Naive thymus-derived CD4-positive, alpha-beta T cell (primary cell): ENCODE data around the gene MED9. TPM values are rescaled to one million over a fixed set of nuclear protein-coding genes. Genes with fewer than 3 reads are reported as not detected.

Experiments
- ATAC-seq: fragments of 150-1000 bp; cut with Tn5 transposase; 2 replicates; pipeline ENCODE4 v1.10.0; 2021; ENCODE audit warnings: mild to moderate bottlenecking, moderate library complexity
- CTCF ChIA-PET: fragments of 350-600 bp; sonication (Branson Sonifier 250); formaldehyde crosslinking; loops from one replicate; lab custom pipeline; 2021; ENCODE audit warnings: antibody characterized with exemption; lab: Charles Lee
- POLR2A ChIA-PET: fragments of 350-600 bp; sonication (Branson Sonifier 250); formaldehyde crosslinking; loops from one replicate; lab custom pipeline; 2021; ENCODE audit warnings: antibody characterized with exemption, inconsistent platforms; lab: Charles Lee
- DNase-seq, 9 donors: peaks; one replicate each; pipeline versions ENCODE4 v3.0.0 to v3.0.0-alpha.2; 2020 to 2022; ENCODE audit warnings: mixed read lengths in 1 of 9
- H3K27ac ChIP-seq: one replicate; pipeline ENCODE4 v1.7.0; 2013; ENCODE audit warnings: mild to moderate bottlenecking, low read depth, low read length, moderate library complexity
- H3K27me3 ChIP-seq, 2 donors: one replicate each; pipeline ENCODE4 v1.7.0; 2013; ENCODE audit warnings: low read length in 2 of 2, mild to moderate bottlenecking in 2 of 2, moderate library complexity in 2 of 2; ENCODE audit not compliant: control insufficient read depth in 2 of 2, insufficient read depth in 2 of 2
- H3K36me3 ChIP-seq, 3 experiments: 1 replicate in 2 of 3; 2 replicates in 1 of 3; pipeline ENCODE4 v1.7.0; 2013; ENCODE audit warnings: low read length in 3 of 3, mild to moderate bottlenecking in 3 of 3, moderate library complexity in 1 of 3; ENCODE audit not compliant: insufficient read depth in 3 of 3, control insufficient read depth in 2 of 3
- H3K4me1 ChIP-seq, 2 donors: one replicate each; pipeline ENCODE4 v1.7.0; 2013; ENCODE audit warnings: low read length in 2 of 2, mild to moderate bottlenecking in 2 of 2, moderate library complexity in 1 of 2; ENCODE audit not compliant: control insufficient read depth in 2 of 2, insufficient read depth in 2 of 2
- H3K4me3 ChIP-seq: 2 replicates; pipeline ENCODE4 v1.7.0; 2013; ENCODE audit warnings: mild to moderate bottlenecking, low read length
- H3K9me3 ChIP-seq, 3 experiments: 1 replicate in 2 of 3; 2 replicates in 1 of 3; pipeline ENCODE4 v1.7.0; 2013; ENCODE audit warnings: low read length in 3 of 3; ENCODE audit not compliant: control insufficient read depth in 2 of 3
- H3K27ac Mint-ChIP-seq, 9 donors: one replicate each; pipeline ENCODE4 v1.8.0; 2020 to 2022; ENCODE audit warnings: mixed read lengths in 9 of 9, mild to moderate bottlenecking in 8 of 9, moderate library complexity in 5 of 9, inconsistent platforms in 2 of 9
- H3K27me3 Mint-ChIP-seq, 5 donors: one replicate each; pipeline ENCODE4 v1.8.0; 2021 to 2022; ENCODE audit warnings: mixed read lengths in 5 of 5, mild to moderate bottlenecking in 1 of 5
- H3K36me3 Mint-ChIP-seq, 5 donors: one replicate each; pipeline ENCODE4 v1.8.0; 2020 to 2022; ENCODE audit warnings: mixed read lengths in 5 of 5, mild to moderate bottlenecking in 3 of 5, inconsistent platforms in 1 of 5
- H3K4me1 Mint-ChIP-seq, 7 donors: one replicate each; pipeline ENCODE4 v1.8.0; 2020 to 2022; ENCODE audit warnings: mixed read lengths in 7 of 7, mild to moderate bottlenecking in 3 of 7, inconsistent platforms in 1 of 7
- H3K4me3 Mint-ChIP-seq, 10 donors: one replicate each; pipeline ENCODE4 v1.8.0; 2020 to 2022; ENCODE audit warnings: mild to moderate bottlenecking in 10 of 10, mixed read lengths in 10 of 10, moderate library complexity in 6 of 10, inconsistent platforms in 2 of 10
- H3K9me3 Mint-ChIP-seq, 11 donors: one replicate each; pipeline ENCODE4 v1.8.0; 2020 to 2022; ENCODE audit warnings: mixed read lengths in 11 of 11, mild to moderate bottlenecking in 4 of 11, inconsistent platforms in 1 of 11, moderate library complexity in 1 of 11
- intact Hi-C, 2 donors: fragments of 100-400 bp; cut with micrococcal nuclease; formaldehyde crosslinking; loops; one replicate each; pipeline ENCODE4 v1.15.1; 2023
- polyA plus RNA-seq, 2 donors: library from polyadenylated mRNA; unstranded; fragments of 300-500 nt; fragmentation: Illumina TruSeq; gene quantifications; one replicate each; pipeline ENCODE4 v1.2.3, GENCODE V29; 2021
- total RNA-seq, 6 experiments: library from RNA in 5 of 6; stranded (reverse) in 5 of 6; gene quantifications; 1 replicate in 5 of 6; 2 replicates in 1 of 6; pipeline ENCODE4 v1.2.3 and lab custom pipeline; 2021 to 2026

MED9 gene
- total and polyA plus RNA-seq, 7 experiments from 2014 or later: 14.0 to 24.1 (median 17.2) TPM

GRCh38 chr17:17515934-17516930 lies 39.4 kb downstream of the MED9 start:
- DNase-seq (peak in 1 of 9 donors; percentile 3), ATAC-seq (no peak)
- Histone ChIP-seq H3K4me3 (no peak overlapping the region), H3K27me3 (no peaks in the 10 kb centered on the region), H3K9me3 (no peaks in the 10 kb centered on the region), H3K36me3 (no peaks in the 10 kb centered on the region), H3K4me1 (no peaks in the 10 kb centered on the region), H3K27ac (no peak overlapping the region)
- POLR2A ChIA-PET: interaction anchor here (0.6 kb wide), 1 partner anchor 43 kb away, joined by 5 read pairs; no protein-coding TSS in a partner anchor
- no peaks in the 10 kb centered on the region for H3K9me3 Mint-ChIP-seq
- H3K27me3 Mint-ChIP-seq: no peaks in the 10 kb centered on the region
- H3K36me3 Mint-ChIP-seq: peaks cover 0 to 5% (median 0%) of the 10 kb centered on the region in 5 donors
- peak overlapping the region in 2 of 9 donors; percentile 54 to 62 for H3K27ac Mint-ChIP-seq
- intact Hi-C loops: no loop called here
- H3K4me3 Mint-ChIP-seq: no peak overlapping the region
- H3K4me1 Mint-ChIP-seq: peaks cover 0 to 1% (median 0%) of the 10 kb centered on the region in 7 donors
- CTCF ChIA-PET: no interaction called here

GRCh38 chr17:17516941-17517720 lies 40.3 kb downstream of the MED9 start:
- no peaks in the 10 kb centered on the region for H3K27me3 Mint-ChIP-seq
- no peak overlapping the region for H3K4me3 ChIP-seq
- no peaks in the 10 kb centered on the region for H3K36me3 ChIP-seq
- no peaks in the 10 kb centered on the region for H3K9me3 ChIP-seq
- intact Hi-C loops: no loop called here
- no peak overlapping the region for H3K27ac ChIP-seq
- ATAC-seq (no peak), DNase-seq (peak in 1 of 9 donors; percentile 5)
- no peak overlapping the region for H3K4me3 Mint-ChIP-seq
- H3K4me1 Mint-ChIP-seq: peaks cover 0 to under 1% (median 0%) of the 10 kb centered on the region in 7 donors
- no peaks in the 10 kb centered on the region for H3K9me3 Mint-ChIP-seq
- ChIA-PET CTCF (no interaction called here), POLR2A (interaction anchor here (0.6 kb wide), 1 partner anchor 44 kb away, joined by 5 read pairs; no protein-coding TSS in a partner anchor)
- H3K4me1 ChIP-seq: no peaks in the 10 kb centered on the region
- peaks cover 0 to 8% (median 0%) of the 10 kb centered on the region in 5 donors for H3K36me3 Mint-ChIP-seq
- H3K27ac Mint-ChIP-seq: no peak overlapping the region
- H3K27me3 ChIP-seq: no peaks in the 10 kb centered on the region

- DNase-seq (no peak), ATAC-seq (no peak)
- H3K9me3 ChIP-seq: no peaks in the 10 kb centered on the region
- no peaks in the 10 kb centered on the region for H3K4me1 ChIP-seq
- H3K36me3 ChIP-seq: no peaks in the 10 kb centered on the region
- H3K9me3 Mint-ChIP-seq: no peaks in the 10 kb centered on the region
- no peak overlapping the region for H3K4me3 ChIP-seq
- POLR2A ChIA-PET: no interaction called here
- intact Hi-C loops: no loop called here
- H3K27me3 ChIP-seq: no peaks in the 10 kb centered on the region
- CTCF ChIA-PET: no interaction called here
- no peak overlapping the region for H3K27ac Mint-ChIP-seq
- H3K36me3 Mint-ChIP-seq: peaks cover 0 to 11% (median 0%) of the 10 kb centered on the region in 5 donors
- H3K4me3 Mint-ChIP-seq: no peak overlapping the region
- no peaks in the 10 kb centered on the region for H3K4me1 Mint-ChIP-seq
- H3K27me3 Mint-ChIP-seq: no peaks in the 10 kb centered on the region
- no peak overlapping the region for H3K27ac ChIP-seq
Measured at GRCh38 chr17:17518014-17518413, 41.2 kb downstream of the MED9 start.

DNA sequence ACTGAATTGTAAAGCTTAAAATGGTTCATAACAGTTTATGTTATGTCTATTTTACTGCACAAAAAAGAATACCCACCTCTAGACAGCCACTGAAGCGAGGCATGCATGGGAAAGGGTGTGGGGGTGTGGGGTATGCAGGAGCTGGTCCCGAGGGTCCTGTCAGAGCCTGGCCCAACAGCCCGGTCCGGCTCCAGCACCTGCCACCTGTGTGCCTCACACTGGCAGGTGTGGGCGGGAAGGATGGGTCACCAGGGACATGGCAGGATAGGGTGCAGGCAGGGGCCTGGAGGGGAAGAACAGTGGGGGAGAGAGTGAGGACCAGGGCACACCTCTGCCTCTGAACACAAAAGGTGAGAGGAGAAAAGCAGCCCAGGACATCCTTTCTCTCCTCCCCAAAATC lies 42.2 kb downstream of the MED9 start:
- Histone ChIP-seq H3K36me3 (no peaks in the 10 kb centered on the region), H3K27me3 (no peaks in the 10 kb centered on the region), H3K27ac (no peak overlapping the region), H3K4me3 (no peak overlapping the region), H3K4me1 (no peaks in the 10 kb centered on the region), H3K9me3 (no peaks in the 10 kb centered on the region)
- Mint-ChIP-seq H3K36me3 (peaks cover 0 to 11% (median 0%) of the 10 kb centered on the region in 5 donors), H3K4me3 (no peak overlapping the region), H3K27me3 (no peaks in the 10 kb centered on the region), H3K27ac (no peak overlapping the region), H3K4me1 (no peaks in the 10 kb centered on the region), H3K9me3 (no peaks in the 10 kb centered on the region)
- intact Hi-C loops: no loop called here
- ChIA-PET CTCF (no interaction called here), POLR2A (no interaction called here)
- DNase-seq: no peak
- ATAC-seq: no peak

DNA sequence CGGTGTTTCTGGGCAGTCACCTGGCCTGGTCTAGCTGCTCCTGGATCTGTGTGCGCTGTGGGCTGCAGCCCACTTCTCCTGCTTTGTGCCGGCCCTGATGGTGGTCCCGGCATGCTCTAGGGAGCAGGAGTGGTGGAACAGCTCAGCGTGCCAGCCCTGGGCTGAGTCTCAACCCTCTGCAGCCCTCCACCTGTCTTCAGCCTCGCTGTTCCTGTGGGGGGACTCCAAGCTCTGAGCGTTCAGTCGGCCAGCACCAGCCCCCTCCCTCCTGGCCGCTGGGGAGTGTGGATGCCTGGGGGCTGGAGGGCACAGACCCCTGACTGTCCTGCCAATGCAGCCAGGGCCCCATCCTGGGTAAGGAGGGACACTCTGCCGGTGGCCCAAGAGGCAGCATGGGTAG lies 43.1 kb downstream of the MED9 start:
- DNase-seq: peak in 1 of 9 donors; percentile 6
- no peaks in the 10 kb centered on the region for H3K4me1 Mint-ChIP-seq
- no peaks in the 10 kb centered on the region for H3K36me3 ChIP-seq
- H3K4me3 Mint-ChIP-seq: no peak overlapping the region
- no peak overlapping the region for H3K27ac ChIP-seq
- no peaks in the 10 kb centered on the region for H3K9me3 ChIP-seq
- H3K36me3 Mint-ChIP-seq: peaks cover 0 to 11% (median 0%) of the 10 kb centered on the region in 5 donors
- no peak for ATAC-seq
- H3K4me1 ChIP-seq: no peaks in the 10 kb centered on the region
- H3K9me3 Mint-ChIP-seq: no peaks in the 10 kb centered on the region
- no peaks in the 10 kb centered on the region for H3K27me3 Mint-ChIP-seq
- no peak overlapping the region for H3K27ac Mint-ChIP-seq
- ChIA-PET POLR2A (no interaction called here), CTCF (no interaction called here)
- H3K4me3 ChIP-seq: no peak overlapping the region
- H3K27me3 ChIP-seq: no peaks in the 10 kb centered on the region
- intact Hi-C loops: no loop called here

DNA sequence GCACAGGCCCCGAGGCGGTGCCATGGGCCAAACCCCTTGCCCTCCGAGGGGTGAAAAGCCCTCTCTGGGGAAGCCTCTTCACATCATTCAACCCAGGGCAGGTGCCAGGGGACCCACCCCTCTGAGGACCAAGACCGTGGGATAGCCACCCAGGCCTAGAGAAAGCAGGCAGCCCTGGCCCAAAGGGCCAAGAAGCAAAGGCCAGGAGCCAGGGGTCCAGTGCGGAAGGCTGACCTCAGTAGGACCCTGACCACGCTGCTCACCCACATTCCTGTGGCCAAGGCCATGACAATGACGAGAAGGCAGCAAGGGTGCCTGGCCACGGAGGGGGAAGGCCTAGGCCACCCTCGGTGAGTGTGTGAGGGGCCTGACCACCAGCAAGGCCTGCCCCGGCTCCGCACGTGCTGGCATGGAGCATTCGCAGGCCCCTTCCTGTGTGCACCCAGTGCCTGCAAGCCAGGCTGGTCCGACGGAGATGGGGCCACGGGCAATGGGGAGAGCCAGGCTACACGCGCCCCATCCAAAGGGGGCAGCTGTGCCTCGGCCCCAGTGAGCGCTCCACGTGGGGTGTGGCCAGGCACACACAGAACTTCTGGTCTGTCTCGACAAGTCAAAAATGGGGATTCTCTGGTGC lies 43.9 kb downstream of the MED9 start:
- H3K4me3 Mint-ChIP-seq: no peak overlapping the region
- Histone ChIP-seq H3K36me3 (no peaks in the 10 kb centered on the region), H3K4me3 (no peak overlapping the region), H3K9me3 (no peaks in the 10 kb centered on the region), H3K27ac (no peak overlapping the region), H3K4me1 (no peaks in the 10 kb centered on the region), H3K27me3 (no peaks in the 10 kb centered on the region)
- H3K9me3 Mint-ChIP-seq: peaks cover 0 to 3% (median 0%) of the 10 kb centered on the region in 11 donors
- no peak for ATAC-seq
- H3K27ac Mint-ChIP-seq: no peak overlapping the region
- no peaks in the 10 kb centered on the region for H3K4me1 Mint-ChIP-seq
- H3K36me3 Mint-ChIP-seq: peaks cover 0 to 11% (median 0%) of the 10 kb centered on the region in 5 donors
- intact Hi-C loops: no loop called here
- CTCF ChIA-PET: no interaction called here
- DNase-seq: no peak
- POLR2A ChIA-PET: no interaction called here
- H3K27me3 Mint-ChIP-seq: no peaks in the 10 kb centered on the region
